H1 (cell line): ENCODE measurements around the gene SPAG17. TPM values are rescaled to one million over a fixed set of nuclear protein-coding genes. Genes with fewer than 3 reads are reported as not detected.

ENCODE experiments used
- CTCF ChIA-PET: fragments of 300-600 bp; sonication (Branson Sonifier 250); formaldehyde crosslinking; loops from one replicate; lab custom pipeline; 2021; ENCODE audit not compliant: partially characterized antibody; lab: Charles Lee
- POLR2A ChIA-PET: fragments of 300-600 bp; sonication (Branson Sonifier 250); formaldehyde crosslinking; loops from one replicate; lab custom pipeline; 2021; ENCODE audit warnings: inconsistent platforms; ENCODE audit not compliant: partially characterized antibody; lab: Charles Lee
- DNase-seq, 2 experiments: peaks; one replicate each; pipeline versions ENCODE4 v3.0.0 to v3.0.0-alpha.2; 2010 to 2022; ENCODE audit warnings: low spot score in 2 of 2, low read depth in 1 of 2, mixed read lengths in 1 of 2
- FAIRE-seq: peaks from 2 replicates; lab custom pipeline; 2011; peaks lifted over from hg19 to GRCh38; lab: Jason Lieb, UNC
- H2AFZ ChIP-seq: 2 replicates; pipeline ENCODE4 v1.8.1; 2012; ENCODE audit warnings: low read length, inconsistent platforms
- H2AK5ac ChIP-seq: 2 replicates; pipeline ENCODE4 v1.6.1; 2013; ENCODE audit warnings: low read depth, low read length
- H2BK120ac ChIP-seq: replicated peaks from 2 replicates; pipeline ENCODE3; 2013; ENCODE audit warnings: low read depth, low read length, inconsistent platforms
- H2BK12ac ChIP-seq: 2 replicates; pipeline ENCODE4 v1.6.1; 2013; ENCODE audit warnings: low read depth, low read length
- H2BK15ac ChIP-seq: 2 replicates; pipeline ENCODE4 v1.6.1; 2013; ENCODE audit warnings: low read length
- H2BK20ac ChIP-seq: 2 replicates; pipeline ENCODE4 v1.6.1; 2013; ENCODE audit warnings: low read length
- H2BK5ac ChIP-seq: 2 replicates; pipeline ENCODE4 v1.6.1; 2013; ENCODE audit warnings: low read depth, low read length
- H3K14ac ChIP-seq: 2 replicates; pipeline ENCODE4 v1.6.1; 2013; ENCODE audit warnings: inconsistent platforms; ENCODE audit not compliant: insufficient read length
- H3K18ac ChIP-seq: 2 replicates; pipeline ENCODE4 v1.6.1; 2013; ENCODE audit warnings: low read length; ENCODE audit errors: extremely low read depth
- H3K23ac ChIP-seq: 2 replicates; pipeline ENCODE4 v1.6.1; 2013; ENCODE audit warnings: inconsistent platforms; ENCODE audit not compliant: insufficient read length
- H3K23me2 ChIP-seq: 2 replicates; pipeline ENCODE4 v1.6.1; 2013; ENCODE audit warnings: low read depth, low read length
- H3K27ac ChIP-seq: 2 replicates; pipeline ENCODE4 v1.6.1; 2011; ENCODE audit warnings: low read depth, low read length, inconsistent platforms
- H3K27me3 ChIP-seq, 4 experiments: replicated peaks in 1 of 4; 1 replicate in 1 of 4; 2 replicates in 3 of 4; pipeline versions ENCODE4 v1.6.1 to v1.8.1; 2011 to 2013; ENCODE audit warnings: low read length in 3 of 4, mild to moderate bottlenecking in 3 of 4, inconsistent platforms in 2 of 4, mixed read lengths in 2 of 4, moderate library complexity in 1 of 4; ENCODE audit not compliant: control insufficient read depth in 3 of 4, insufficient read depth in 3 of 4; ENCODE audit errors: extremely low read depth in 1 of 4
- H3K36me3 ChIP-seq, 4 experiments: 2 replicates each; pipeline versions ENCODE4 v1.6.1 to v1.8.1; 2011 to 2013; ENCODE audit warnings: mild to moderate bottlenecking in 4 of 4, low read length in 3 of 4, moderate library complexity in 2 of 4, control low read depth in 1 of 4, inconsistent platforms in 1 of 4; ENCODE audit not compliant: insufficient read depth in 4 of 4, control insufficient read depth in 2 of 4
- H3K4ac ChIP-seq: replicated peaks from 2 replicates; pipeline ENCODE3; 2013; ENCODE audit warnings: low read length, low read depth, mixed read lengths, inconsistent platforms; ENCODE audit not compliant: insufficient read length
- H3K4me1 ChIP-seq, 4 experiments: replicated peaks in 1 of 4; 1 replicate in 1 of 4; 2 replicates in 3 of 4; pipeline versions ENCODE4 v1.6.1 to v1.8.1; 2011 to 2013; ENCODE audit warnings: low read length in 3 of 4, inconsistent platforms in 2 of 4, mixed read lengths in 1 of 4; ENCODE audit not compliant: insufficient read depth in 4 of 4, control insufficient read depth in 3 of 4
- H3K4me2 ChIP-seq, 2 experiments: 2 replicates each; pipeline versions ENCODE4 v1.6.1 to v1.8.1; 2011 to 2013; ENCODE audit warnings: low read depth in 2 of 2, low read length in 2 of 2, control low read depth in 1 of 2, inconsistent platforms in 1 of 2, mild to moderate bottlenecking in 1 of 2; ENCODE audit not compliant: insufficient read depth in 1 of 2
- H3K4me3 ChIP-seq, 4 experiments: fragments of 200-600, 300-600 bp in 1 of 4; sonication (generic), shearing (Covaris generic), sonication (Bioruptor Twin) in 1 of 4; 2 replicates each; pipeline versions ENCODE4 v1.5.1 to v1.8.1; 2011 to 2016; ENCODE audit warnings: low read length in 4 of 4, low read depth in 3 of 4, control low read depth in 2 of 4, inconsistent platforms in 2 of 4, mild to moderate bottlenecking in 2 of 4, mixed read lengths in 1 of 4, moderate library complexity in 1 of 4; ENCODE audit not compliant: insufficient read depth in 2 of 4; ENCODE audit errors: extremely low read depth in 1 of 4
- H3K56ac ChIP-seq: replicated peaks from 2 replicates; pipeline ENCODE3; 2013; ENCODE audit warnings: low read depth, mild to moderate bottlenecking, mixed read lengths, low read length, inconsistent platforms; ENCODE audit not compliant: insufficient read length
- H3K79me1 ChIP-seq: 2 replicates; pipeline ENCODE4 v1.6.1; 2013; ENCODE audit warnings: low read depth, low read length, control low read depth
- H3K79me2 ChIP-seq, 2 experiments: 2 replicates each; pipeline versions ENCODE4 v1.6.1 to v1.8.1; 2012 to 2013; ENCODE audit warnings: low read length in 2 of 2, mild to moderate bottlenecking in 2 of 2, inconsistent platforms in 1 of 2; ENCODE audit not compliant: insufficient read depth in 2 of 2, control insufficient read depth in 1 of 2
- H3K9ac ChIP-seq, 4 experiments: replicated peaks in 1 of 4; 1 replicate in 1 of 4; 2 replicates in 3 of 4; pipeline versions ENCODE4 v1.6.1 to v1.8.1; 2011 to 2013; ENCODE audit warnings: low read depth in 3 of 4, low read length in 3 of 4, control low read depth in 2 of 4, mild to moderate bottlenecking in 2 of 4, moderate library complexity in 2 of 4, inconsistent platforms in 1 of 4; ENCODE audit errors: extremely low read depth in 1 of 4
- H3K9me3 ChIP-seq, 2 experiments: 2 replicates each; pipeline versions ENCODE4 v1.6.1 to v1.8.1; 2012 to 2013; ENCODE audit warnings: mild to moderate bottlenecking in 2 of 2, moderate library complexity in 2 of 2, control low read depth in 1 of 2, inconsistent platforms in 1 of 2, low read depth in 1 of 2, low read length in 1 of 2, mixed read lengths in 1 of 2; ENCODE audit not compliant: insufficient read depth in 2 of 2
- H4K20me1 ChIP-seq, 2 experiments: replicated peaks in 1 of 2; 2 replicates each; pipeline versions ENCODE3 to v1.8.1; 2011 to 2013; ENCODE audit warnings: inconsistent platforms in 2 of 2, low read length in 2 of 2, mild to moderate bottlenecking in 1 of 2; ENCODE audit not compliant: insufficient read depth in 2 of 2, control insufficient read depth in 1 of 2
- H4K5ac ChIP-seq: 2 replicates; pipeline ENCODE4 v1.6.1; 2013; ENCODE audit warnings: low read length, low read depth, mixed read lengths, inconsistent platforms; ENCODE audit not compliant: insufficient read length
- H4K8ac ChIP-seq: 2 replicates; pipeline ENCODE4 v1.8.0; 2013; ENCODE audit warnings: mild to moderate bottlenecking, moderate library complexity, low read length, inconsistent platforms; ENCODE audit not compliant: insufficient read depth; ENCODE audit errors: extremely low read depth
- H4K91ac ChIP-seq: replicated peaks from 2 replicates; pipeline ENCODE3; 2013; ENCODE audit warnings: low read length, mixed read lengths, inconsistent platforms; ENCODE audit not compliant: insufficient read length
- ATF3 ChIP-seq: IDR thresholded peaks from 2 replicates; pipeline ENCODE4 v1.6.1; 2011; ENCODE audit warnings: low read depth, mild to moderate bottlenecking, low read length; ENCODE audit not compliant: insufficient read depth
- BACH1 ChIP-seq: IDR thresholded peaks from 2 replicates; pipeline ENCODE4 v1.6.1; 2012; ENCODE audit warnings: low read length, improper control_type of control experiment
- CBX5 ChIP-seq: fragments of 300-800, 300-1000 bp; sonication (generic); IDR thresholded peaks from 2 replicates; pipeline ENCODE4 v1.7.1; 2016; ENCODE audit warnings: antibody characterized with exemption, low read length, low read depth
- CHD1 ChIP-seq: IDR thresholded peaks from 2 replicates; pipeline ENCODE4 v1.6.1; 2012; ENCODE audit warnings: low read depth, low read length, improper control_type of control experiment
- CREB1 ChIP-seq: IDR thresholded peaks from 2 replicates; pipeline ENCODE4 v1.6.1; 2012; ENCODE audit warnings: inconsistent platforms
- EZH2 ChIP-seq: fragments of 200-600 bp; sonication (generic); IDR thresholded peaks from 2 replicates; pipeline ENCODE4 v1.7.1; 2012; ENCODE audit warnings: low read depth, mild to moderate bottlenecking, moderate library complexity, low read length, inconsistent platforms; ENCODE audit not compliant: severe bottlenecking
- GTF2F1 ChIP-seq: IDR thresholded peaks from 2 replicates; pipeline ENCODE4 v1.6.1; 2012; ENCODE audit warnings: low read depth, low read length, improper control_type of control experiment, borderline replicate concordance
- JUN ChIP-seq: IDR thresholded peaks from 2 replicates; pipeline ENCODE4 v1.6.1; 2011; ENCODE audit warnings: low read depth, mild to moderate bottlenecking, improper control_type of control experiment, low read length
- JUND ChIP-seq: IDR thresholded peaks from 2 replicates; pipeline ENCODE4 v1.6.1; 2011; ENCODE audit warnings: mild to moderate bottlenecking, improper control_type of control experiment, low read length
- KDM5A ChIP-seq: fragments of 200-600 bp; IDR thresholded peaks from 2 replicates; pipeline ENCODE4 v1.7.1; 2012; ENCODE audit warnings: mild to moderate bottlenecking, low read length, inconsistent platforms, mixed read lengths
- POLR2A ChIP-seq, 2 experiments: IDR thresholded peaks; 1 replicate in 1 of 2; 2 replicates in 1 of 2; pipeline ENCODE4 v1.6.1; 2011; ENCODE audit warnings: low read depth in 2 of 2, low read length in 2 of 2, mild to moderate bottlenecking in 2 of 2; ENCODE audit errors: control extremely low read depth in 1 of 2
- SIX5 ChIP-seq: IDR thresholded peaks from 2 replicates; pipeline ENCODE4 v1.6.1; 2011; ENCODE audit warnings: mild to moderate bottlenecking, low read depth, low read length
- SP1 ChIP-seq: IDR thresholded peaks from 2 replicates; pipeline ENCODE4 v1.6.1; 2011; ENCODE audit warnings: low read depth, low read length
- TAF7 ChIP-seq: optimal IDR thresholded peaks from 2 replicates; pipeline ENCODE3; 2011; ENCODE audit warnings: low read depth, mild to moderate bottlenecking, inconsistent platforms, low read length, moderate library complexity, borderline replicate concordance
- YY1 ChIP-seq: IDR thresholded peaks from 2 replicates; pipeline ENCODE4 v1.6.1; 2011; ENCODE audit warnings: low read depth, mild to moderate bottlenecking, low read length
- ZNF274 ChIP-seq: IDR thresholded peaks from 2 replicates; pipeline ENCODE4 v1.7.0; 2012; ENCODE audit warnings: low read length, borderline replicate concordance; ENCODE audit errors: extremely low read depth
- WGBS, 2 experiments: shearing (Covaris generic) in 1 of 2; methylation state at CpG; one replicate each; pipeline versions ENCODE4 v1.1.6 to v1.1.7; 2013 to 2015; ENCODE audit warnings: low lambda C conversion rate in 2 of 2, mixed read lengths in 2 of 2, inconsistent platforms in 1 of 2, low coverage in 1 of 2, missing lambda C conversion rate in 1 of 2; ENCODE audit not compliant: insufficient replicate concordance in 2 of 2, insufficient coverage in 1 of 2, insufficient read length in 1 of 2; ENCODE audit errors: extremely low coverage in 1 of 2, missing lambda C conversion rate in 1 of 2; 5-methylcytosine and 5-hydroxymethylcytosine counted together
- polyA plus RNA-seq, 7 experiments: library from polyadenylated mRNA; depleted of rRNA in 3 of 7; stranded (reverse) in 5 of 7; unstranded in 2 of 7; fragments of >200 nt in 5 of 7; fragments of 200-250 nt in 2 of 7; gene quantifications; 1 replicate in 5 of 7; 2 replicates in 1 of 7; 4 replicates in 1 of 7; pipeline versions ENCODE4 v1.2.1 to v1.2.3, GENCODE V29; 2011 to 2013; ENCODE audit warnings: missing spikeins in 2 of 7, mixed read lengths in 2 of 7
- total RNA-seq: library from RNA; stranded (reverse); fragmentation: NEBNext Ultra II Directional; extraction: Animal tissue kit (Norgen Biotek cat#: 25700); gene quantifications from 2 replicates; pipeline ENCODE4 v1.2.1, GENCODE V29; 2021

The SPAG17 gene
- total and polyA plus RNA-seq, 2 of the 8 experiments (the other 6 are each of a cell fraction or from before 2014, with no cell fraction given) = 0.56 to 0.62 TPM

GRCh38 chr1:118043624-118044023, 141.4 kb downstream of the SPAG17 start:
- H3K79me2 ChIP-seq = no peaks in the 10 kb centered on the region
- H3K4me2 ChIP-seq = no peak overlapping the region
- DNase-seq (no peak), FAIRE-seq (no peak)
- H3K4me3 ChIP-seq = no peak overlapping the region
- H4K5ac ChIP-seq = no peak overlapping the region
- H3K27ac ChIP-seq = no peak overlapping the region
- WGBS, 2 experiments = 86% methylated on average over 1 of the region's 1 CpG; no CpG with 5 or more reads in 1 of the 2 experiments
- ChIA-PET POLR2A (no interaction called here), CTCF (no interaction called here)
- no peaks in the 10 kb centered on the region for H3K36me3 ChIP-seq
- no peak overlapping the region for H2BK15ac ChIP-seq
- H2BK20ac ChIP-seq = no peak overlapping the region
- H4K8ac ChIP-seq = no peak overlapping the region
- no peaks in the 10 kb centered on the region for H3K9me3 ChIP-seq
- no peak overlapping the region for H2AK5ac ChIP-seq
- no peaks in the 10 kb centered on the region for H3K27me3 ChIP-seq
- H4K20me1 ChIP-seq = no peaks in the 10 kb centered on the region
- no peak overlapping the region for H2AFZ ChIP-seq
- no peak overlapping the region for H3K14ac ChIP-seq
- H3K79me1 ChIP-seq = no peaks in the 10 kb centered on the region
- no peaks in the 10 kb centered on the region for H3K4me1 ChIP-seq
- H2BK12ac ChIP-seq = no peak overlapping the region
- H3K56ac ChIP-seq = no peak overlapping the region
- H2BK5ac ChIP-seq = no peak overlapping the region
- no peak overlapping the region for H2BK120ac ChIP-seq
- no peak overlapping the region for H3K9ac ChIP-seq
- H3K18ac ChIP-seq = no peak overlapping the region
- no peak overlapping the region for H3K23ac ChIP-seq
- TF ChIP-seq BACH1 = no peak
- no peak for TF ChIP-seq SIX5
- no peak for TF ChIP-seq GTF2F1
- no peak for TF ChIP-seq JUND
- no peak for TF ChIP-seq YY1
- TF ChIP-seq CREB1 = no peak
- TF ChIP-seq EZH2 = no peak
- no peak for TF ChIP-seq ATF3
- no peak for TF ChIP-seq CHD1
- no peak for TF ChIP-seq TAF7
- TF ChIP-seq KDM5A = no peak
- no peak for TF ChIP-seq CBX5
- TF ChIP-seq POLR2A (IDR thresholded peaks at IDR 0.05; ENCODE audit: control extremely low read depth in 1 of 2, low read depth in 2 of 2, low read length in 2 of 2) = no peak
- no peak for TF ChIP-seq ZNF274
- TF ChIP-seq JUN = no peak
- no peak for TF ChIP-seq SP1
- TF ChIP-seq, all 59 proteins: peak for 0
- Histone ChIP-seq H3K4ac (no peak overlapping the region), H3K23me2 (no peaks in the 10 kb centered on the region), H4K91ac (no peak overlapping the region)
